NCI-H1417 (cell line): Measurements from ENCODE around the gene PTDSS2.
"Not testable (repeated sequence)": the region's sequence is repeated elsewhere in the genome, so short reads cannot be mapped to it uniquely, and the experiment has no call there.

Experiments used
- DNase-seq, 3 experiments: peaks; one replicate each; lab custom pipeline; 2025; lab: John Stamatoyannopoulos, UW

The PTDSS2 gene

DNA sequence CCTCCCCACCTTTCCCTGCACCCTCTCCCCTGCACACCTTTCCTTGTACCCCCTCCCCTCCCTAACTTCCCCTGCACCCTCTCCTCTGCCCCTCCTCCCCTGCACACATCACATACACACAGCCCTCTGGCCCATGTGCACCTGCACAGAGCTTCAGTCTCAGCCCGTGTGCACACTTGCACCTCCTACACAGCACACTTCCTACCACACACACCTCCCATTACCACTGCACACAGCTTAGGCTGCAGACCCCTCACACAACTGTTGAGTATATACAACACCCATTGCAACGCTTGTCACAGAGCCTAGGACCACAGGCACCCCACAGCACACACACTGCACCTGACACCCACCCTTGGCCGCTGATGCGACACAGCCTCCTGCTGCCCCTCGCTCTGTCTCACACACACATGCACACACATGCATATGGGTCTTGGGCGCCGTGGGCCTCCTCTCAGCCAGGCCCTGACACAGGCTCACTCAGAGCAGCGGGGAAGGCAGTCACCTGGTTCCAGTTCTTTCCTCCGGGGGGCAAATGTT is 35.7 kb upstream of the PTDSS2 start:
- no peak for DNase-seq

DNA sequence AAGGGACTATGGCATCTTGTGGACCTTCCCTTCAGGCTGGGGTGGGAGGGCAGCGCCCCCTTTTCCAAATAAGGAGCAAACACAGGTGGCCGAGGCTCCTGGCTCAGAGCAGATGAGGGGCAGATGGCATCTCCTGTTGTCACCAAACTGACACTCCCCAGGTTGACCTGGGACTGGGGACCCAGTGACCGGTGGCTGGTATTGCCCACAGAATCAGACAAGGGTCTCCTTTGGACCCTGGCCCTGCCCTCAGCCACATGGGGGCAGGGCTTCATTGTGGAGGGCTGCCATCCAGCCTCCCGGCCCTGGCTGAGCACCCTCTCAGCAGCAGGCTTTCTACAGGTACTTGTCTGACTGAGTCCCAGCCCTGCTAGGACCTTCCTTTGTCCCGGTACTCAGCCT is 34.4 kb upstream of the PTDSS2 start:
- DNase-seq = no peak

DNA sequence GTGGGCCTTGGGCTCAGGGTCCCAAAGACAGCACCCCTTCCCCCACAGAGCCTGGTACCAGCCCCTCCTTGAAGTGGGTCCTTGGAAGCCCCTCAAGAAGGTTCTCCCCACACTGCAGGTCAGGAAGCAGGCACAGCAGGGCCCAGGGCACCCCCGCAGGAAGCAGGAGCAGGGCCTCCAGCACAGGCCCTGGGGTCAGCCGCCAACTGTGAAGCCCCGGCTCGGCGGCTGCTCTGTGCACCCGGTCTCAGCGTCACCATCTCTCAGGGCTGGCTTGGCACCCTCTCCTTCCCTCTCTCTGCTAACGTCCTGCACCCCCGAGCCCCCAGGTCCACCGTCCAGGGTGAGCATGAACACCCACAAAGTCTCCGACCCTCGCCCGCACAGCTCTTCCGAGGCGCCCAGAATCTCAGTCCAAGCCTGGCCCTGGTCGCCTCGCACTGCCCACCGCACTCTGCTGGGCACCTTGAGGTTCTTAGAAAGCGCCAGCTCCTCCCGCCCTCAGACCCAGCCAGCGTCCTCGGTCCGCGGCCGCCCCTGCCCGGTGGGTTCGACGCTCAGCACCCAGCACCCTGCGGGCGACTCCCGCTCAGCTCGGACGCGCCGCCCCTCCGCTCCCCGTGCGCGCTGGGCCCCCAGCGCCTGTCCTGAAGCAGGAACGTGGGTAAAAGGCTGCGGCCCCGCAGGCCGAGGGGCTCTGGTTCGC is 33.9 kb upstream of the PTDSS2 start:
- DNase-seq = peak in 1 of 3 experiments; percentile 43

DNA sequence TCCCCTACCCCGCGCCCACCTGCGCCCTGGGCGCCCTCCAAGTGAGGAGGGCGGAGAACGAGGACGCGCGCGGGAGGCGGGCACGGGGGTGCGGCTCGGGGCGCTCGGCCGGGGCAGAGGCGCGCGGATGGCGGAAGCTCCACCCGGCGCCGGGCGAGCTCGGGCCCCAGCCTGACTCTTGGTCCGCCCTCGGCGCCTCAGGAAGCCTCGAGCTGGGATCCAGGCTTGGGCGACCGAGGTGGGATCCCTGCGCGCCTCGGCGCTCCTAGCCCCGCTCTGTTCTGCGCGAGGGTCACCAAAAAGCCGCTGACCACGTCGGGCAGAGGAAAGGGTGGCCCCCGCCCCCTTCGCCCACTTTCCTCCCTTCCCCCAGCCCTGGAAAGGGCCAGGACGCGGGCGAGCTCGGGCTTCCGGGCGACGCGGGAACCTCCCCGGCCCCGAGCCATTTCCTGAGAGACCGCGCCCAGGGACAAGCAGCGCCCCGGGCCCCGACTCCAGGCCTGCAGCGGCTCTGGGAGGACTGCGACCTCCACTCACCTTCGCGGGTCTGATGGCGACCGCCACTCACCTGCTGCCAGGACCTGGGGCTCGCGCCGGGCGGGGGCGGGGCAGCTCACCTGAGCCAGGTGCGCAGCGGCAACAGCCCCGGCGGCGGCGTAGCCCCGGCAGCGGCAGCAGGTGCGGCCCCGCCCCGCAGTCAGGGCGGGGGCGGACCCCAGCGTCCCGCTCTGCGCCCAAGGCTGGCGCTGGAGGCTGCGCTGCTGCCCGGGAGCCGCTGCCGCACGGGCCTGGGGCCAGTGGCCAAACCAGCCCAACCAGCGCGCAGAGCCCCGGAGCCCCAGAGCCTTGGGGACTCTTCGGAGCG is 33.1 kb upstream of the PTDSS2 start:
- peak; percentile 68 to 86 (median 86) for DNase-seq

DNA sequence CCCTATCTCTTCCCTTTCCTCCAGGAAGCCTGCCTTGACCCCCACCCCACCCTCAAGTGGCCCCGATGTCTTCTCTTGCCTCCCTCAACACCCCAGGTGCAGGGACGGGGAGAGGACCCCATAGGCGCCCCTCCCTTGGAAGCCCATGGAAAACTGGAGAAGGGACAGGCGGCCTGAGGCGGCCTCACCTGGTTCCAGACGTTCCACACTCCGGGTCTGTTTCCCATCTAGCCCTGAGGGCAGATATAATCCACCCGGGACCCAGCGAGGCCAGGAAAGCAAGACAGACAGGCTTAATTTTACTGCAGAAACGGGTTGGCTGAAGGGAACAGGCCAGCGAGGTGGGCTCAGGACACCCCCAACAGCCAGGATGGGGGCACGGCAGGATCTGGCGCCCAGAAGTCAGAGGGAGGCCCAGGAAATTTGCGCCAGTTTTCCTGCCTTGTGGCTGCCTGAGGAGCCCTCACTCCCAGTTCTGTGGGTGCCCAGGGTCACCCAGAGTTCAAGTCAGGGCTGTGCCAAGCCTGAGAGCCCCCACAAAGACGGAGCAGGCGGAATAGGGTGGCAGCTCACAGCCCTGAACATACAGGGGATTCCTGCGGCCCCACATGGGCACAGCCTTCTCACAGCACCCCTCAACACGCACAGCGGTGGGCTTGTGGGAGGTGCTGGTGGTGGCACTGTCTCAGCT is 32.3 kb upstream of the PTDSS2 start:
- DNase-seq = no peak

DNA sequence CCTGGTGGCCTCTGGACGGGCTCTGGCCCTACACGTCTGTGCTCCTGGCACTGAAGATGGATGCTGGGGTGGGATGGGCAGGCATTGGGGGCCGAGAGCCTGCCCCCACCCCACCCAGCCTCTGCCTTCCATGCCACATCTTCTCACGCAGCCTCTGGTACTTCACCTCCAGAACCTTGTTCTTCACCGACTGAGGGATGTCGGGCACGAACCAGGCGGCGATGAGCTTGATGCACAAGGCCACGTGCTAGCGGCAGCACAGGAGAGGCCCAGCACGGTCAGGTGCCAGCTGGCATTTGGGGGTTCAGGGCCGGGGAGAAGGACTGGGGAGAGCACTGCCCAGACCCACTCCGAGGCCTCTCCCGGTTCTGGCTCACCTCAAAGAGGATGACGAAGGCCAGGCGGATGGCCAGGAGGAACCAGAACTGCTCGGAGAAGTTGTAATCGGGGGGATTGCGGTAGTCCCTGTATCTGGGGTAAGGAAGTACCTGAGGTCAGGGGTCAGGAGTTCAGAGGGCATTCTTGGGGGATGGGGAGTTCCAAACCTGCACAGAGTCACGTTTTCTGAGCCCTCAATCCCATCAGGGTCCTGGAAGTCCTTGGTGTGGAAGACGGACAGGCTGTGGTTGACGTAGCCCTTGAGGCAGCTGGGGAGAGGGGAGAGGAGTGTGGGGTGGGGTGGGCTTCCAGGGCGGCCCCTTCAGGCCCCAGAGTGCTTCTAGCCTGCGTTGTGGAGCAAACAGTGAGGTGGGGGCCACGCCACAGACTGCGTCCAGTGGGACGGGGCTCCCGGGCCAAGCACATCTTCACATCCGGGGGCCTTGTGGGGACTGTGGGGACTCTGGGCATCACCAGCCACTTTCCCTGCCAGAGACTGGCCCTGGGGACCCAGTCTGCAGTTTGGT is 31.5 kb upstream of the PTDSS2 start:
- no peak for DNase-seq

DNA sequence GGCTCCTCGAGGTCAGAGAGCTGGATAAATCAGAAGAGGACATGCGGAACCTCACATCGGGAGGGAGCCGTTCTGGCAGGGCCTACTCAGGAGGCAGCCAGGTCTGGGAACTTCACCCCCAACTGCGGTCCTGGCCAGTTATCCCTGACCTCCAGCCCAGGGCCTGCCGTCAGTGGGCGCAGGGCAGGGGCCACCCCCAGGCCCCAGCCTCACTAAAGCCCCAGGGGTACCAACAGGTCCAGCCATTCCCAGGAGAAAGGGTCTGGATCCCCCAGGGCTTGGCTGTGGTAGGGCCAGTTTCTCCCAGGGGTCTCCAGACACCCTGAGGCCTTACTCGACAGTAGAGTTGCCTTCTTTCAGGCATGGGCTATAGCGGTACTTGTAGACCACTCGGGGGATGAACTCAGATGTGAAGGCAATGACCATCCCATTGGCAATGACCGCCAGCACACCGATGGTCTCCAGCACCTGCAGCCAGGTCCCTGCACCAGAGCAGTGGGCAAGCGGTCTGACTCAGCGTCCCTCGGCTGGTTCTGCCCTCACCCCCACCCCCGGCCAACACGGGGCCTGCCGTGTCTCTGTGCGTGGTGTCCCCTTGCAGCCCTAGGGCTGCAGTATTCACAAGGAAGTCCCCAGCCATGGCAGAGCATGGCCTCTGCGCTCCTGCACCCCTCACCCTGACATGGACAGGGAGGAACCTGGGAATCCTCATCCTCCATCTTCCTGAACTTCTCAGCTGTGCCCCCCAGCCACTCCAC is 30.7 kb upstream of the PTDSS2 start:
- DNase-seq = no peak

DNA sequence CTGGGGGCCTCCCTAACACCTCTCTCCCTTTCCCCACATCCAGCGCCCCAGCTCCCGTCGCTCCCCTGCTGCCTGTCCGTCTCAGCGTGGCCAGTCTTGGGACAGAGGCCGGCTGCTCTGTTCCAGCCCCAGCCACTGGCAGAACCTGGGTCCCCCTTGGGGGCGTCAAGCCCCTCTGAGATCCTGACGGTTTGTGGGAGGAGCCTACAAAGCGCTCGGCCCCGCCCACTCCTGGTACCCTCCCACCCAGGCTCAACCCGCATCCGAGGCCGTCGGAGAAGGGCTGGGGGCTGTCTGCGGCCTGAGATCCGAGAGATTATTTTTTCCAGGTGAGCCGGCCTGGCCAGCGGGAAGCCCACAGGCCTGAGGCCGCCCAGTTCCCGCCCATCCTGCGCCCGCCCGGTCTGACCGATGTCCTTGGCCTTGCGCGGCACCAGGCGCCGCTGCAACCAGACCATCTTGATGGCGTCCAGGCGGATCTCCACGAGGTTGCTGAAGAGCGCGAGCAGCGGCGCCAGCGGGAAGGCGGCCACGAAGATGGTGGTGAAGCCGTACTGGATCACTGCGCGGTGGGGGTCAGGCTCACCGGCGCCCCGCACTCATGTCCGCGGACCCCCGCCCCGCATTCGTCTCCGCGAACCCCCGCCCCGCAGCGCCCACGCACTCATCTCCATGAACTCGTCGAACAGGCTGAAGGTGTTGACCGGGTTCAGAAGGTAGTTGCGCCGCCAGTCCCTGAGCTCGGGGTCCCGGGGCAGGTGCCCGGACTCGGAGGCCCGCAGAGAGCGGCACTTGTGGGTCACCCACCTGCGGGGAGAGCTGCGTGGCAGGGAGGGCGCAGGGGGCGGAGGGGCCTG is 29.8 kb upstream of the PTDSS2 start:
- DNase-seq = no peak

DNA sequence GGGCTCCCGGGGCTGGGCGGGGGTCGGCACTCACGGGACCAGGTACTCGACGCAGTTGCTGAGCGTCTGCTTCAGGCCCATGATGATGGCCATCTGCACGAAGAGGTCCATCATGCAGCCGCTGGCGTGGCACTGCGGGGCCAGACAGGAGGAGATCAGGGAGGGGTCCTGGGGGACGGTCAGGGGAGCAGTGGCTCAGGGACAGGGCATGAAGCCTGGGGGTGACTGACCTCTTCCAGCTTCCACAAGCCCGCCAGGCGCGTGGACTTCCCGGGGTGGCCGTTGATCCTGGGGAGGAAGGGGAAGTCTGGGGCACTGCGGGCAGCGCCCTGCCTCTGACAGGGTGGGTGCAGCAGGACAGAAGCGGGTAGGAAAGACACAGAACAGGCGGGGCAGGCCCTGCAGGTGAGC is 29.2 kb upstream of the PTDSS2 start:
- no peak for DNase-seq

DNA sequence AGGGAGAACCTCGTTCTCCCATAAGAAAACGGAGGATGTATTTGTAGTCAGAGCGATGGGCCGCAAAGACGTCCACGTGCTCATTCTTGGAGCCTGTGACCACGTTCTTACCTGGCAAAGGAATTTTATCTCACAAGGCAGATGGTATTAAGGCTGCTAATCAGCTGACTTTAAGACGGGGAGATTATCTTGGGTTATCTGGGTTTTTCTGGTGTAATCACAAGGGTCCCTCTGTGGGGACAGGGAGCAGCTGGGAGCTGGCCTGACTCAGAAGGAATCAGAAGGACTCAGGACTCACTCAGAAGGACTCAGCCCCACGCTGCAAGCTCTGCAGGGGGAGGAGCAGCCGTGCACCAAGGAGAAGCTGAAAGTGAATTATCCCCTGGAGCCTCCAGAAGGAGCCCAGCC is 27.8 kb upstream of the PTDSS2 start:
- DNase-seq = no peak

DNA sequence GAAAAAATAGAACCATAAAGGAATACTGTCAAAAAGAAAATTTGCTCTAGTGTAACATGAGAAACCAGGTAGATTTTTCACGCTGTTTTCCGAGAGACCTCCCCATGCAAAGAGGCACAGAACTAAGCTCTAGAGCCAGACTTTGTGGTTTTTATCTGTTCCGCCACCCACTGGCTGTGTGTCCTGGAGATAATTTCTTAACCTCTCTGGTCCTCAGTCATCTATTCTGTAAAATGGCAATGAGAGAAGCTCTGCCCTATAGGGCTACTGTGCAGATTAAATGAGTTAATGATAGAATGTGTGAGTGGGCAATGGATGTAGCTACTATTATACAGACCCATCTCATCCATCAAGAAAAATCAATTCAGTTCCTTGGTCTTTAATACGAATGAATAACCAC is 25.8 kb upstream of the PTDSS2 start:
- DNase-seq = no peak

DNA sequence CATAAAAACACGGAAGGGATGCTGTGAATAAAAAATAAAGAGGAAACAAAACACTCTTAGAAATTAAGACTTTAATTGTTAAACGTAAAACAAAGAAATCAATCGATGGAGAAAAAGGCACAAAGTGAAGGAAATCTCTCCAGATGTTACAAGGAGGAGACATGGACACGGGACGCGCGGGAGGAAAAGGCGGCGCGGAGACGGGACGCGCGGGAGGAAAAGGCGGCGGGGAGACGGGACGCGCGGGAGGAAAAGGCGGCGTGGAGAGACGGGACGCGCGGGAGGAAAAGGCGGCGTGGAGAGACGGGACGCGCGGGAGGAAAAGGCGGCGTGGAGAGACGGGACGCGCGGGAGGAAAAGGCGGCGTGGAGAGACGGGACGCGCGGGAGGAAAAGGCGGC is 25.3 kb upstream of the PTDSS2 start:
- not testable (repeated sequence) for DNase-seq

DNA sequence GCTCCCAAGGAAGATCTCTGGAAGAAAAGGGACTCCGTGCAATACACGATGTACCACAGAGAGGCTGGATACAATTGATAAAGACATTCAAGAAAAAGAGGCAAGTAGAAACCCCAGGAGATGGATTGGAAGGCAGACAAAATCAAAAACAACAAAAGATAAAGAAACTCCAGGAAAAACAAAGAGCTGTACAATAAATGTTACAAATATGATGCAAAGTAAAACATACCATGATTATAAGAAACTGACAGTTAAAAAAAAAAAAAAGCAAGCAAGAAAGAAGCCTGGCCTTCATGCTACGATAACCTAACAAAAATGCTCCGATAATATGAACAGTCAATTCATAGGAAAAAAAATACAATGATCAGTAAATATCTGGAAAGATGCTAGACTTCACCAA is 24.8 kb upstream of the PTDSS2 start:
- no peak for DNase-seq

DNA sequence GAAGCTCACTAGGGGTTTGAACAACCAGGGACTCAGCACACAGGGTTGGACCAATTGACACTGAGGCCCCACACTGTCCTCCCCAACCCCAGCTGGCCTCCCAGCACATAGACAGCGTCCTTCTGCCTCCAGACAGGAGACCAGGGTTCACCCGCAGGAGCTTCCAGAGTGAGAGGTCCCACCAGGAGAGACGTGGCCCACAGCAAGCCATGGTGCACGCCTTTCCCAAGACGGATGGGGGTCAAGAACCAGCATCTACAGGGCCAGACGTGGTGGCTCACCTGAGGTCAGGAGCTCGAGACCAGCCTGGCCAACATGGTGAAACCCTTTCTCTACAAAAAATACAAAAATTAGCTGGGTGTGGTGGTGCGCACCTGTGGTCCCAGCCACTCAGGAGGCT is 23.2 kb upstream of the PTDSS2 start:
- no peak for DNase-seq

DNA sequence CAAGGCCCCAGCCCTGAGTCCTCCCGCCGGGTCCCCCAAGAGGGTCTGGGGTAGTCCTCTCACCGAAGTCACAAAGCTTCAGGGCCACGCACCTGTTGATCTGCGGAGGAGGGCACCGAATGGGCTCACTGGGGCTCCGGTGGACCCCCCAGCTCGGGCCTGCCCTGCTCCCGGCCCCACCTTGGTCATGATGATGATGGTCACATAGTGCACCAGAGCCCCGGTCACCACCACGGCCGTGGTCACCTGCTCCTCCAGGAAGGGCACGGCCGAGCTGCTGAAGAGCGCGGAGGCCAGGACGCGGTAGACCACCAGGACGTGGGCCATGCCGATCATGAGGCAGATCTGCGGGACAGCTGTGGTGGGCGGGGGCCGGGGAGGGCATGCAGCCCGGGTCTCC is 21.8 kb upstream of the PTDSS2 start:
- no peak for DNase-seq

DNA sequence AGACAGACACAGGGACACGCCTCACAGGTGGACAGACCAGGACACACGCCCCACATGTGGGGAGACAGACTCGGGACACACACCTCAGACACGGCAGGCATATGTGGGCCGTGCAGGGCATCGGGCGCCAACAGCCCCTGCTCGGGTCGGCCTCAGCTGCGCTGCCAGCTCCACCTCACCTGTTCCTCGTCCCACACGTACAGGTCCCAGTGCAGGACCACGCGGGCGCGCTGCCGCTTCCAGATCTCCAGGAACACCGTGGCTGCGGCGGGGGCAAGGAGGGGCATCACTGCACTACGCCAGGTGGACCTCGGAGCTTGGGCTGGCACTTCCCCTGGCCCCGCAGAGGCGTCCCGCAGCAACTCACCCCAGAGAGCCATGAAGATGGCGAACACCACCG is 20.7 kb upstream of the PTDSS2 start:
- no peak for DNase-seq

DNA sequence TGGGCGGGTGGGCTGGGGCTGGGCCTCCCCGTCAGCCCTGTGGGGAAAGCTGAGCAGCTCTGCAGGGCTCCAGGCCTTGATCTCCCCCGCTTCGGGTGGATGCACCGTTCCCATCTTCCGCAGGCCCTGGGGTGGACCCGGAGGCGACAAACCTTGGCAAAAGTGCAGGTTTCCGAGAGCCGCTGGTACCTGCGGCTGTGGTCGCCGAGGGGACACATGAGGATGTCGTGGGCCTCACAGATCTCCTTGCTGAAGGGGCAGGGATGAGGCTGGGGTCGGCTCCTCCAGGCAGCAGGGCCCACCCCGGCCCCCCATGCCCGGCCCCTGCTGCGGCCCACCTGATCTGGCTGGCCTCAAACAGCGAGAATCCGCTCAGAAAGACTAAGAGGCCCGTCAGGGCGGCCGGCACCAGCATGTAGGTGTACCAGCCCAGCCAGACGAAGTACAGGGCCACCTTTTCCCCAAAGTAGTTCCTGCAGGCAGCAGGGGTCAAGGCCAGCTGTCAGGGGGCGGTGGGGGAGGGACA is 20.1 kb upstream of the PTDSS2 start:
- DNase-seq = no peak

DNA sequence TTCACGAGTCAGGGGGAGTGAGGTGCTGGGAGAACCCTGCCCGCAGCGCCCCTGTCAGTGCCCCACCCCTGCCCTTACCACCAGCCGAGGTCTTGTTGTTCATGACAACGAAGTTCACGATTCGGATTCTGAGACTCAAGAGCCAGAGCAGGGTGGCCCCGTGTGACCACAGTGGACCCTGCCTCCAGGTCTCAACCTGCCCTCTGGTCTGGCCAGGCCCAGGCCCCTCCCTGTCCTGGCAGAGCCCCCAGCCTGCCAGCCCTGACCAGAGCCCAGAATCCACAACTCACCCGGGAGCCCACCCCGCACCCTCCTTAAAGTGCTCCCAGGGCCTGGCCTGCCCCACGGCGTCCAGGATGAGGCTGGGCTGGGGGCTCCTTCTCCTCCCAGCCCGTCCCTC is 18.2 kb upstream of the PTDSS2 start:
- DNase-seq = no peak

DNA sequence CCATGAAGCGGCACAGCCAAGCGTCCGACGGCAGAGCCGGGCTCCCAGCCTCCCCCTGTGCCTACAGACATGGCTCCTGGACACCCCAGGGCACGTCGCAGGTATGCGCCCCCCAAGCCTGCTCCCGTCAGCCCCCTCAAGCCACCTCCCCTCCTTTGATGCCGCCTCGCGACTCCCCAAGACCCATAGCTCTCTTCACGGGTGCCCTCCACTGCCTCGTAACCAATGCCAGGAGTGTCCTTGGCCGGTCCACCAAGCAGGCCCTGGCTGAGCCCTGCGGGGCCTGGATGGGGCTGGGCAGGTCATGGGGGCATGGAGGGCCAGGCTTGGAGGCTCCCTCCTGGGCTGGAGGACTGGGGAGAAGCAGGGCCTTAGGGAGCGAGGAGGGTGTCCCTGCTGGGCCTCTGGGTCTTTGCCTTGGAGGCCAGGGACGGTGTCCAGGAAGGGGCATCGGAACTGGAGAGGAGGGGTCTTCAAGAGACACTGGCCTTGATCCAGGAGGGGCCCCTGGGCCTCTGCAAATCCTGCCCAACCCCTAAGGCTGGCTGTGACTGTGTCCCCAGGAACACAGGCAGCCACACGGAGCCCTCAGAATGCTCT is 17.5 kb upstream of the PTDSS2 start:
- DNase-seq = no peak
